HG02798 (cell line): ENCODE measurements around the gene PKHD1.

Experiments
- ATAC-seq: cut with Tn5 transposase; IDR thresholded peaks from one replicate; pipeline ENCODE4 v1.9.1; 2021; ENCODE audit warnings: mild to moderate bottlenecking; ENCODE audit not compliant: unreplicated experiment, poor library complexity

Gene PKHD1

DNA sequence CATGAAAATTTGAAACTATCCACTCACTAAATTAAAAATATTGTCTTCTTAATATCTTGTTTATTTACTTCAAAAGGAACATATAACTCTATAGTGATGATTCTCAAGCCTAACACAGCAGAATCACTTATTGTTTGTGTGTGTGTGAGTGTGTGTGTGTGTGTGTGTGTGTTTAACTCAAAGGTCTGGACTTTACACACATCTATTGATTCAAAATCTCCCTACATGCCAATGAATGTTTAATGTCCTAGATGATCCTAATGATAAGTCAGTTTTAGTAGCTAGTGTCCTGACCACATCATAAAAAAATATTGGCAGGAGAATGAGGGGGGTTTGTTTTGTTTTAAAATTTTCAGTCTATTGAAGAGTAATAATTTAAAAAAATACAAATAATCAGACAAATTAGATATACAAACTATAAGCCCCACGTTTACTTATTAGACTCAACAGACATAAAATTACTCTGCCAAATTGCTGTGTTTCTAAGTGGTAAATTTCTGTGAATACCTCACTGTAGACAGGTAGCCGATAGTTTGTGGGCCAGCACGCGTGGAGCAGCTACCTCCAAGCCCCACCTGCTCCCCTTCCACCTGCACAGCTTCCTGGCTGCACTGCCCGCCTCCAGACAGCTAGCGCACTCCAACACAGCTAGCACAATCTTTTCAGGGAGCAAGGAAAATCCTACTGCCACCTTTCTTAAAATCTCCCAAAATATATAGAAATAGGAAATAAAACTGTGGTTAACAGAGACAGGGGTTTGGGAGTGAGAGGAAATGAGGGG lies 349.6 kb downstream of the PKHD1 start:
- ATAC-seq: no peak

DNA sequence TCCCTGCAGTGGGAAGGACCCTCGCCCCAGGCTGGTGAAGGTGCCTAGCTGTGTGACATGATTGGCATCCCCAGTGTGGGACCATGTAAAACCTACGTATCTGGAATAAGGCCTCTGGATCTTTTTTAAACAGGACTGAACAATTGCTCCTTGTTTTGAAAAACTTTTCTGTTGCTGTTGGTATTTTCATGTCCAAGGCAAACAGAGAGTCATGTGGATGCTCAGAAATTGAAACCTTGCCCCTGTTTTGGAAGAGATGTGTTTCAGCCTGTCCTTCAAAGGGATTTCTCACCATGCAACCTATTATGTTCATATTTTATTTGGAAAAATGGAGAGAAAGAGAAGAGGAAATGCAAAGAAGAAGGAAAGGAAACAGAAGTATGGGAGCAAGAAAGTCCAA lies 362.3 kb downstream of the PKHD1 start:
- ATAC-seq: no peak

DNA sequence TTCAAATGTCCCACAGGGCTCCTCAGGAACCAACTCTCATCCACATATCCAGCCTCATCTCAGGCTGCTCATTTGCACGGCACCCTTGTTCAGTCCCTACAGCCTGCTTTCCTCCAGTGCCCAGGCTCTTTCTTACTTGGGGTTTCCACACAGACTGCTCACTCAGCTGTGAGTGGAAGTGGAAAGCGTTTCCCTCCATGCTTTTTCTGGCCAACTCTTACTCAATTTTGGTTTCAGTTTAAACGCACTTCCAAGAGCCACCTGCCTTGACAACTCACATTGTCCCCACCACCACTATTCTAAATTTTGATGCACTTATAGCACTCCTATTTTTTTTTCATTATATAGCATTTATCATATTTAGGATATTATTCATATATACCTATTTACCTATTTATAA lies 367.1 kb downstream of the PKHD1 start:
- ATAC-seq: no peak

DNA sequence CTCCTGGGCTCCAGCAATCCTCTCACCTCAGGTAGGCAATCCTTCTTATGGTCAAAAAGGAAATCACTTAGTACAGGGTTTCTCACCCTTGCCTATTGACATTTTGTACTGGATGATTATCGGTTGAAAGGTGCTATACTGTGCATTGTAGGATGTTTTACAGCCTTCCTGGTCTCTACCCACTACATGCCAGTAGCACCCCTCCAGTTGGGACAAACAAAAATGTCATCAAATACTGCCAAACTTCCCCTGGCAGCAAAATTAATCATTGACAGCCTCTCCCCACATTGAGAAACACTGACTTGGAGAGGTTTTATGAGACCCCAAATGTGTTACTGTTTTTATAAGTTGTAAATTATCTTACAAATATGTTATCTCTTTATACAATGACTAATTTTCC lies 368.1 kb downstream of the PKHD1 start:
- no peak for ATAC-seq

DNA sequence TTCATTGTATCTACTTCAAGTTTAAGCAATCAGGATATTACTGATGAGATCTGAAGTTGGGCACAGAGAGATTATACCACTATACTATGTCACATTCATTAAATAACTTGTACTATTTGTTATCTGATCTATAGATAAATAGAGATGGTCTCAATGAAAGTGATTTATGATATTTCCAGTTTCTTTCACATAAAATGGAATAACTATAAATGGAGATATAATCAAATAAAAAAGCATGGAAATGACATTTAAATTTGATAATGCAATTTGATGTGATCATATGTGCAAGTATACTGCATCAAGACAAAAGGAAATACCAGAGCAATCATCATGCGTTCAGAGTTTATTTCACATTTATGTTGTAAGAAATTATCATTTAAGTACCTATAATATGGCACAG lies 368.9 kb downstream of the PKHD1 start:
- no peak for ATAC-seq

DNA sequence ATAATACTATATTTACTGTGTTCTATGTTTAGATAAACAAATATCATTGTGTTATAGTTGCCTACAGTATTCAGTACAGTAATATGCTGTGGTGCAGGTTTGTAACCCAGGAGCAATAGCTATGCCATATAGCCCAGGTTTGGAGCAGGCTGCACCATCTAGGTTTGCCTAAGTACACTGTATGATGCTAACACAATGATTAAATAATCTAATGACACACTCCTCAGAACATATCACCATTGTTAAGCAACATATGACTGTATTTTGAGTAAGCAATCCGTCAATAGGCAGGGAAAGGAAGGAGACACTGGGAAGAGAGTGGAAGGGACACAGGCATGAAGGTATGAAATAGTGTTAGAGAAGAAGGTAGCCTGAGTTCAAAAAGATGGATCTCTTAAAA lies 369.9 kb downstream of the PKHD1 start:
- no peak for ATAC-seq

DNA sequence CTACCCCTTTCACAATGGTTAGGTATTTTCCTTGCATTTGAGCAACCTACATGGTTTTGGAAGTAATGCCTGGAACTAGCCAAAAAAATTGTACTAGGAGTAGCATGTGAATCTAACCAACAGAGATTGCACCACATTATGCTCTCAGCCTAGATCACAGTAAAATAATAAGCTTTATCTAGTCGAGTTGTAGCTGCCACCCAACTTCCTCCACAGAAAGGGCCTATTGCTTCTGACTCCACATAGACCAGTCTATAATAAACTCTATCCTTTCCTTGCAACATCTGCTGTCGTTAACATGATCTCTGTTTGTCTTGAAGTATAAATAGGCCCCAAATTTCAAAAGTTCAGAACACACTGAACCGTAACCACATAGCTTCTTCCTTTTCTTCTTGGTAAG lies 375.5 kb downstream of the PKHD1 start:
- ATAC-seq: no peak

DNA sequence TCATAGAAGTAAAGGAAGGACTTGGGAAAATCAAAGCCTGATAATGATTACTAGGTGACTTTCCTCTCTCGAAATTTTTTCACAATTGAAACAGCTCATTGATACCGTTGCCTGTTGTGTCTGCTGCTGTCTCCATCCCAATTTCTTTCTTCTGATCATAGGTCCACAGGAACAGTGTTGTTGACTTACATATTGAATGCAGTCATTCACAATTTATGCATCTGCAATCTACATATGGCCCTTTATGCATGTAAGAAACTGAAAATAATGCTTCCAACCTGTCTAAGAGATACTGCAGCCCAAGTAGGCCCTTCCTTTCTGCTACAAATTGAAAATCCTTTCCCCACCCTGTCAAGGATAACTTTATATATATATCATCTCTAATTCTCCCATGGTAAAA lies 381.3 kb downstream of the PKHD1 start:
- ATAC-seq: no peak

DNA sequence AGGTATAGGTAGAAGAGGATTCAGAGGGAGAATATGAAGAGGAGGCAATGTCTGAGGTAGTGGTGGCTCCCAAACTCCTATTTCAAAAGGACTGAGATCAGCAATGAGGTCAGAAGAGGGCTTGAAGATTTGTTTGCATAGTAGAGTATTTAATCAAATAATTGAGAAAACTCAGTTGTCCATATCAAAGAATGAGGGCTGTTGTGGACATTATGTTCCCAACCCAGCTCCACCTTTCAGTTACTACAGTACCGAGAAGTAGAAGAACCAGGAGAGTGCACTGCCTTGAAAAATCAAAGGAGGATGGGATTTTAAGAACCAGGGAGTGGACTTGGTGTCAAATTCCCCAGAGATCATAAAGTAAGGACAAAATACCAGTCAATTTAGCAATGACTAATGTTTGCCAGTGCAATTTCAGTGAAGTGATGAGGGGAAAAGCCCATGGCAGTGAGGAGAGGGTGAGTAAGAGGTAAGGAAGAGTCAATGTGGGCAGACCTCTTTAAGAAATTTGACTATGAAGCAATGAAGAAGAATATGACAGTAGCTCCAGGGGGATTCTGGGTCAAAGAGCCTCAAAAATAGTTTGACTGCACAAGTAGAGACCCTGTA lies 382.4 kb downstream of the PKHD1 start:
- ATAC-seq: no peak

DNA sequence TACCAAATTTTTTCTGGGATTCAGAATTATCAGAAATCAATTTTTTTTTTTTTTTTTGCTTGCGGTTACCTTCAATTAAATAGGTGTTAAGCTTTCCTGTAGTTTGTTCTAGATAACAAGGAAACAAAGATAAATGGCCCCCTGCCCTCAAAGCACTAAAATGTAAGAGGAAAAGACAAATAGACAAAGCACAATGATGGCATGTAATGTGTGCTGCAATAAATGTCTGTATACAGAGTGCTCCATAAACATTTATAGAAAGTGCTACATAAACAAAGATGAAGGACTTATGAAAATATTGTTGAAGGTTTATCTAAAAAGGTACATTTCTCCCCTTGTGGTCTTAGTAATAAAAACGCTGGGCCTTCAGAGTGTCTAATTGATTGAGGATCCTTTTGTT lies 384.6 kb downstream of the PKHD1 start:
- no peak for ATAC-seq

DNA sequence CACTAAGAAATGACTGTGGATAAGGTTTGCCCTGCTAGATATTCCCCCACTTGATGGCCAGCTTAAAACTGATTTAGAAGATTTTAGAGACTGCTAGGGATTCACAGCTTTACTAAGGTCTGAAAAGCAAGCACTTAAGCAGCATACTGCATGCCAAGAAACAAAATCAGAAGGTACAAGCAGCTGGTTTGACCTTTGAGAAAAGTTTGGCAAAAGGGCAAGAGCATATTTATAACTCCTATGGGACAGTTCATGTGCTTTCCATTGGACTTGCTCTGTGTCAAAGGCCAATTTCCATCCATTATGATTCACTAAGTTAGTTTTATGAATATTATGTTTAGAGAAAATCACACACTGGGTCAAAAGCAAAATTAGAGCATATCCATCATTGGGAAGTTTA lies 402.8 kb downstream of the PKHD1 start:
- no peak for ATAC-seq

DNA sequence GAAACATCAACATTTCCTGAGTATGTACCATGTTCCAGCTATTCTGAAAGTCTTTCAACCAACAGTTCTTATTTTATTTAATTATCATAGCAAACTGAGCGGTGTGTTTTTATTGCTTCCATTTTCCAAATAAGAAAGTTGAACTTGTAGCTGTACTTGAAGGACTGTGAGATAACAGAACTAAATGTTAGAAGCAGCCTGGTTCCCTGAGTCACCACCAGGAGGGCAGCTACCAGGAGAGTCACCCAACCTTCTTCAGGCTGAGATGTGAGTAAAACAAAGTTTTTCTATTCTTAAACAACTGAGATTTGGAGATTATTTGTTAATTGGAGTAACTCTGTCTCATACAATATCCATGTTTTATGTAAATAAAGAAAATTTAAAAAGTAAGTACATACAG lies 403.4 kb downstream of the PKHD1 start:
- ATAC-seq: no peak

DNA sequence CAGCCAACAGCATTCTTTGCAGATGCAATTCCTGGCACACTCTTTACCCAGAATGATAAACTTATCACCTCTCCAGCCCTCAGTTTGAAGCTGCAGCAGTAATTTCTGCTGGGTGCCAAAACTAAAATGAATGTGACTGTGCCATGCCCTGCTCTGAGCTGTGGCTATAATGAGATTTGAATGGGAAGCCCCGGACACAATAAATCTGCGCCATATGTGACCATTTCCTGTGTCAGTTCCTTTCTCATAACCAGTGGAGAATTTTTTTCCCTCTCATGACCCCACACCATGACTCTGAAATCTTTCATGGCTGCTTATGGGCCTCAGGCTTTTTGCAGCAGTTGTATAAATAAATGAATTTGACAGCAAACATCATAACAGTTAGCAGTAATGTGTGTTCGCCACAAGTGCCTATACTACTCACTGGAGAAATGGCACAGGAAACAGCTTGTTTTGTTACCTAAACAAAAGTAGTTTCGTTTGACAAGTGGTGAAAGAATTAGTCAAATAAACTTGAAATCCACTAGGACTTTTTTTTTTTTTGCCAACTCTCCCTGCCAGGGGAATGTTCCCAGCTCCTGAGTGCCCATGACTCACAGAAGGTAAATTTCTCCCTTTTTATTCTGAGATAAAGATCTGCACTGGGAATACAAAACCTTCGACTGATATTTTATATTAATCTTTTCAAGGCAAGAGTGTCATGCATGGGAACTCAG lies 408.4 kb downstream of the PKHD1 start:
- ATAC-seq: peak; percentile 76

DNA sequence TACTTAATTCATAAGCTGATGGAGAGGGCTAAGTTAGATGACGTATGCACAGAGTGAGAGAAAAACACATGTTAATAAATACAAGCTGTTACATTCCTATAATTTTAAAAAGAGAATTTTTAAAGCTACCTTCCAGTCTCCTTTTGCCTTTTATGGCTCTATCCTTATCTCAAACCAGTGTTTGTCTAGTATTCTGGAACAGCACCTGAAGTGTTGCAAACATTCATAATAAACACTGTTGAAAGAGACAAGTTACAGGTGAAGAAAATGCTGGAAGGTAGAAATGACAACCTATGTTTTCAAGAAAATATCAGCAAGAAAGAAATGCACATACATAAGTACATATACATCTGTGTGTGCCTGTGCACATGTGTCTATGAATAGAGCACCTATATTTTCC lies 409.1 kb downstream of the PKHD1 start:
- no peak for ATAC-seq

DNA sequence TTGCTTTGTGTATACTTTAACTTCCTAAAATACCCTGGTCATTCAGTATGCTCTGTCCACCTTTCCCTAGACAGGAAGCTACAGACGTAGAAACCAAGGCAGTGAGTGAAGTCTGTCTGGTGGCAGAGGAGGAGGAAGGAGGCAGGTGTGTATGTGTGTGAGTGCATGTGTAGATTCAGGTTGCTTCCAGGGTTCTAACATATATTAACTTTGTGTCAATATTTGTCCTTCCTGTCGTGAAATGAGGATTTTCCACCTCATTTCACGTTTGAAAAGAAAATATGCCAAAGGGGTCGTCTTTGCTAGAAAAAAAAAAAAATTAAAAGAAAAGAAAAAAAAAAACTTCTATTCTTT lies 411.5 kb downstream of the PKHD1 start:
- no peak for ATAC-seq

DNA sequence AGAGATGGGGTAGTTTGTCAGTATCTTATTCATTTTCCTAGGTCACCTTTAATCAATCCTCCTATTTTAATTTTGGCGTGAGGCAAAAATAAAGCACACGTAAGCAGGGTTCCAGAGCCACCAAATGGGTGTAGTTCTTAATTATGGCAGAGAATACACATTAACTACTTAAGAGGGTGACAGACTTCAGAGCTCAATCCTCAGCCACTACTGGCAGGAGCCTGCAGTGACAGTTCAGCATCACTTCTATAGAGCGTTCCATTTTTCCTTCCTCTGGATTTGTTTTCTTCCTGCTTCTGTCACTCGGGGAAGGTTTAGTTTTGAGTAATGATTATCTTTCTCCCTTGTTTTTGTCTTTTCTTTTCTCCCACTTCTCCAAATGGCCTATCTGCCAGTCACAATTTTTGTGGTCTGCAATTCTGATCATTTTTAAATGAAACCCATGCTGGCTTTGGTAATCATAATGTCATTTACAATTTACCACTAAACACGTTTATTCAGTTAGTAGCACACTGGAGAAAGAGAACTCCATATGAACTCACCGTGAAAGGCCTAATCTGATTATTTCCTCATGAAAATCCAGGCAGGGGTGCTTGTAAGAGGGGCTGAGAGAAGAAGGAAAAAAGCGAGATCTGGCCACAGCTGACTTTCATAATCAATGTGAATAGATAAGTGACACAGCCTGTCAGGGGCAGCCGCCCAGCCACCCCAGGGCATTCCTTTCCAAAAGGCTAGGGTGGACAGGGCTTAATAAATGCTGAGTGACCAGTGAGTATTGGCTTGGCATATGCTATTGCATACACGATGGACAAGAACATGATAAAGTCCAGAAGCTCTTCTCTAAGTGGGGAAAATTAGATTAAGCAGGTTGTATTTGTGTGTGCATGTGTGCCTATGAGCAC lies 412.1 kb downstream of the PKHD1 start:
- ATAC-seq: no peak

DNA sequence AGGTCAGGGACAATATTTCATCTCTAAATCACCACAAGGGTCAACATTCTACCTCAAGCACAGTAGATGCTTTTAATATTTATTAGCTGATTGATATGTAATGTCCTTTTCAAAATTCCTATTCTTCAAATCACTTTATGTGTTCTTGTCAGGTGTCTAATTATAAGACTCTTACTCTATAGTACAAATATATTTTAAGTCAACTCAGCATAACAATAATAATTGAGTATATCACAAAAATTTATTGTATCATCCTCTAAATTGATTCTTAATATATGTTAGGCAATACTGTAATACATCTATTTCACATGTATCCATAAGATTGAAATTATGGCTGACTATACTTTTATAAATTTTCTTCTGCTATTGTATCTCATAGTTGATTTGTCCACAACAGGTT lies 423.9 kb downstream of the PKHD1 start:
- no peak for ATAC-seq

DNA sequence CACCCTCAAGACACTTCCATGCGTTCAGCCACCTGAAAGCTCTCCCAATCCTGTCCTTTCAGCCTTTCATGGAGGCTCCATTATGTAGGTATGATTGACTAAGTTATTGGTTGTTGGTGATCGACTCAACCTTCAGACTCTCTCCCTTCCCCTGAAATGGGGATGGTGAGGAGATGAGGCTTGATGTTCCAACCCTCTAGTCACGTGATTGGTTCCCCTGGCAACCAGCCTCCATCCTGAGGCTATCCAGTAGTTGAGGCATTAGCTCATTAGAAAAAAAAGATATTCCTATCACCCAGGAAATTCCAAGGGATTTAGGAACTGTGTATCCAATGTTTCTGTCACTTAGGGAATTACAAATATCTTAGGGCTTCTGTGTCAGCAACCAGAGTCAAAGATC lies 426.6 kb downstream of the PKHD1 start:
- ATAC-seq: no peak

DNA sequence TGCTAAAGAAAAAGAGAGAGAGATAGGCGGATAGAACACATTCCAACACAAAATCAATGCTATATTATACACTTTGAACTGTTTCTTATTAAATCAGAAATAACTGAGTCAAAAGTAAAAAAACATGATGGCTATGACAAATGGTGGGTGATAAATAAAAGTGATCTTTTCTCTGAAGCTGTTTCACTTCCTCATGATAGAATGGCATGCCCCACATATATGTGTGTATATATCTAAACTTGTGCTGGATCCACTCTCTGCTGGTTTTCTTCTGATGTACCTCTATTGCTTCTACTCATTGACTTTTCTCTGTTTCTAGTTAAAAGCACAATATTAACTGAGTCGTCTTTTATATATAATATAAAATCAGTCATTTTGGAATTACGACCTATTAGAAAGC lies 429.9 kb downstream of the PKHD1 start:
- no peak for ATAC-seq

DNA sequence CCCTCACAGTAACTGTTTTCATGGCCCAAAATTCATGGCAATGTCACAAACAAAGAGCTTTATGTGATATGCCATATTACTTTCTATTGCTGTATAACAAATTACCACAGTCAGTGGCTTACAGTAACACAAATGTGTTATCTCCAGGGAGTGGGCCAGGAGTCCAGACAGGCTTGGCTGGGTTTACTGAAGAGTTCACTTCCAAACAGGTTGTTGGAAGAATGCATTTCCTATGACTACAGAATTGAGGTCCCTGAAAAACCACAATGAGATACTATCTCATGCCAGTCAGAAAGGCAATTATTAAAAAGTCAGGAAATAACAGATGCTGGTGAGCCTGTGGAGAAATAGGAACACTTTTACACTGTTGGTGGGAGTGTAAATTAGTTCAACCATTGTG lies 431.9 kb downstream of the PKHD1 start:
- no peak for ATAC-seq

DNA sequence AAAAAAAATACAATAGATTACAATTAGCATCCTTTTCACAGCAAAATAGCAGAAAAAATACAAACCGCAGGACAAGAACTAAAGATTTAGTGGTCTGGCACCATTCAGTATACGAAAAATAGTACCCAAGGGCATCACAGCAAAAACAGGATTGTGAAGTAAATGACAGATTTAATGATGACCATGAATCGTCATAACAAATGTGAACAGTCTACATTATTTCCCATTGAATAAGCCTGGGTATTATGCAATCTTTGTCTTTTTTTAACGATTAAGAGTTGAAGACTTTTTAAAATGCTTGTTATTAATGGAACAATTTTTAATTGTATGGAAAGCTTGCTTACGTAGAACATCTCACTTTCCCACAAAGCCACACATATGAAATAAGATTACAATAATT lies 432.8 kb downstream of the PKHD1 start:
- ATAC-seq: no peak
